HEK293T (cell line): ENCODE measurements around the gene RNPEP.

ENCODE experiments used
- CTCF ChIA-PET: fragments of 350-600 bp; formaldehyde crosslinking; extraction: SDS; loops from one replicate; lab custom pipeline; 2021; ENCODE audit warnings: antibody characterized with exemption, inconsistent platforms; lab: Yijun Ruan, JAX
- POLR2A ChIA-PET: fragments of 350-600 bp; formaldehyde crosslinking; extraction: SDS; loops from one replicate; lab custom pipeline; 2020; ENCODE audit warnings: antibody characterized with exemption, inconsistent platforms; lab: Yijun Ruan, JAX
- DNase-seq: peaks from one replicate; pipeline ENCODE4 v3.0.0; 2012; ENCODE audit warnings: mixed read lengths; ENCODE audit errors: extremely low spot score
- ARNT ChIP-seq: fragments of 450-650 bp; IDR thresholded peaks from 2 replicates; pipeline ENCODE4 v1.6.1; 2017; ENCODE audit warnings: mild to moderate bottlenecking
- BHLHE40 ChIP-seq: fragments of 450-650 bp; IDR thresholded peaks from 2 replicates; pipeline ENCODE4 v1.6.1; 2016; ENCODE audit warnings: mild to moderate bottlenecking, moderate library complexity, borderline replicate concordance
- CTBP1 ChIP-seq: fragments of 450-650 bp; IDR thresholded peaks from 2 replicates; pipeline ENCODE4 v1.6.1; 2016; ENCODE audit warnings: borderline replicate concordance
- ELF4 ChIP-seq: fragments of 450-650 bp; IDR thresholded peaks from 2 replicates; pipeline ENCODE4 v1.6.1; 2017; ENCODE audit warnings: antibody characterized with exemption
- FOXA1 ChIP-seq: fragments of 450-650 bp; IDR thresholded peaks from 2 replicates; pipeline ENCODE4 v1.6.1; 2016; ENCODE audit warnings: mild to moderate bottlenecking
- FOXK2 ChIP-seq: fragments of 450-650 bp; IDR thresholded peaks from 2 replicates; pipeline ENCODE4 v1.6.1; 2016; ENCODE audit warnings: mild to moderate bottlenecking
- FOXM1 ChIP-seq: fragments of 450-650 bp; IDR thresholded peaks from 2 replicates; pipeline ENCODE4 v1.6.1; 2017; ENCODE audit warnings: mild to moderate bottlenecking, borderline replicate concordance
- HDGF ChIP-seq: fragments of 450-650 bp; IDR thresholded peaks from 2 replicates; pipeline ENCODE4 v1.6.1; 2017; ENCODE audit warnings: antibody characterized with exemption, borderline replicate concordance
- L3MBTL2 ChIP-seq: fragments of 450-650 bp; conservative IDR thresholded peaks from 2 replicates; pipeline ENCODE4 v1.6.1; 2016; ENCODE audit warnings: mild to moderate bottlenecking
- LEF1 ChIP-seq: fragments of 450-650 bp; IDR thresholded peaks from 2 replicates; pipeline ENCODE4 v1.6.1; 2017; ENCODE audit warnings: mild to moderate bottlenecking, borderline replicate concordance
- NFRKB ChIP-seq: fragments of 450-650 bp; IDR thresholded peaks from 2 replicates; pipeline ENCODE4 v1.6.1; 2016; ENCODE audit warnings: mild to moderate bottlenecking, moderate library complexity
- PKNOX1 ChIP-seq: fragments of 450-650 bp; IDR thresholded peaks from 2 replicates; pipeline ENCODE4 v1.6.1; 2016
- SP1 ChIP-seq: fragments of 450-650 bp; IDR thresholded peaks from 2 replicates; pipeline ENCODE4 v1.6.1; 2017
- SUZ12 ChIP-seq: fragments of 450-650 bp; IDR thresholded peaks from 2 replicates; pipeline ENCODE4 v1.6.1; 2016; ENCODE audit warnings: mild to moderate bottlenecking
- TARDBP ChIP-seq: fragments of 450-650 bp; IDR thresholded peaks from 2 replicates; pipeline ENCODE4 v1.6.1; 2016
- ZNF384 ChIP-seq: fragments of 450-650 bp; IDR thresholded peaks from 2 replicates; pipeline ENCODE4 v1.6.1; 2016

RNPEP gene

DNA sequence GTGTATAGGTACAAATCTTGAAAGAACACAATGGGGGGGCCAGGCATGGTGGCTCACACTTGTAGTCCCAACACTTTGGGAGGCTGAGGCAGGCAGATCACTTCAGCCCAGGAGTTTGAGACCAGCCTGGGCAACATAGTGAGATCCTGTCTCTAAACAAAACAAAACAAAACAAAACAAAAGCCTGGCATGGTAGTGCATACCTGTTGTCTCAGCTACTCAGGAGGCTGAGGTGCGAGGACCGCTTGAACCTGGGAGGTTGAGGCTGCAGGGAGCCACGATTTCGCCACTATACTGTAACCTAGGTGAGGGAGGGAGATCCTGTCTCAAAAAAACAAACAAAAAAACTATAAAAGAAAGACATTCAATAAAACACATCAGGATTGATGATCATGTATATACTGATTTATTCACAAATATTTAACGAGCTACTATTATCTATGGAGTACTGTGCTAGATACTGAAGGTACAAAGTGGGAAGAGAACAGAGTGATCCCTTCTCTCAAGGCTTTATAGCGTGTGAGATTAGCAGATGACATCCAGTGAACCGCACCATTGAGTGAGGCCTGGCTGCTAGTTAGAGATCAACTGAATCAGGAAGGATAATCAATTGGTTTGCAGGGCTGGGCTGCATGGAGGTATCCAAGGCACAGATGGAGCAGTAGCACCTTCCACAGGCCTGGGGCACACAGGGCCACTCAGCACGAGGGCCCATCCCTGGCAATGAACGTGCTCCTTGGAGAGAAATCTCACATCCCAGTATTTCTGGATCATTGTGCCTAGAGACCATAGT is 54.3 kb downstream of the RNPEP start:
- CTCF ChIA-PET, result no interaction called here
- TF ChIP-seq HDGF, result no peak
- TF ChIP-seq LEF1, result no peak
- no peak for TF ChIP-seq ELF4
- peak; percentile 3 for DNase-seq
- POLR2A ChIA-PET, result no interaction called here

GRCh38 chr1:202037706-202038296 is 55.4 kb downstream of the RNPEP start:
- ChIA-PET CTCF (no interaction called here), POLR2A (no interaction called here)
- DNase-seq, result peak; percentile 3
- TF ChIP-seq FOXA1, result no peak
- no peak for TF ChIP-seq PKNOX1
- no peak for TF ChIP-seq CTBP1
- TF ChIP-seq ARNT, result no peak
- TF ChIP-seq SP1, result no peak
- no peak for TF ChIP-seq BHLHE40
- TF ChIP-seq NFRKB, result no peak
- TF ChIP-seq FOXM1, result no peak
- no peak for TF ChIP-seq LEF1
- TF ChIP-seq SUZ12, result no peak
- TF ChIP-seq L3MBTL2, result no peak
- no peak for TF ChIP-seq ELF4
- no peak for TF ChIP-seq HDGF
- no peak for TF ChIP-seq ZNF384
- TF ChIP-seq FOXK2, result no peak
- no peak for TF ChIP-seq TARDBP

DNA sequence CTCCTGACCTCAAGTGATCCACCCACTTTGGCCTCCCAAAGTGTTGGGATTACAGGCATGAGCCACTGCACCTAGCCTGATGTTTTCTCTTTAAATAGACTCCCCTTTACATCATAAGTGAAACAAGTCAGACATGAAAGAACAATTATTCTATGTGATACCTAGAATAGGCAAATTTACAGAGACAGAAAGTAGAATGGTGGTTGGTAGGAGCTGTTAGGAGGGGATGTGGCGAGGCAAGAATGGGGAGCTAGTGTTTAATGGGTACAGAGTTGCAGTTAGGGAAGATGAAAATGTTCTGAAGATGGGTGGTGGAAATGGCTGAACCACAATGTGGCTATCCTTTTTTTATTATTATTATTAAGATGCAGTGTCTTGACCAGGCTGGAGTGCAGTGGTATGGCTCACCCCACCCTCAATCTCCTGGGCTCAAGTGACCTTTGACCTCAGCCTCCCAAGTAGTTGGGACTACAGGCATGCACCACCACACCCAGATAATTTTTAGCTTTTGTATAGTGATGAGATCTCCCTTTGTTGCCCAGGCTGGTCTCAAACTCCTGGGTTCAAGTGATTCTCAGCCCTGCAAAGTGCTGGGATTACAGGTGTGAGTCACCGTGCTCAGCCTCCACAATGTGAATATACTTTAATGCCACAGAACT is 56.4 kb downstream of the RNPEP start:
- POLR2A ChIA-PET, result no interaction called here

GRCh38 chr1:202045705-202046104 is 63.3 kb downstream of the RNPEP start:
- CTCF ChIA-PET, result no interaction called here
- no peak for DNase-seq
- POLR2A ChIA-PET, result no interaction called here
- no peak for TF ChIP-seq LEF1
- no peak for TF ChIP-seq HDGF
- no peak for TF ChIP-seq ELF4
- no peak for TF ChIP-seq FOXA1
- no peak for TF ChIP-seq SUZ12
- no peak for TF ChIP-seq L3MBTL2
- no peak for TF ChIP-seq TARDBP
- TF ChIP-seq CTBP1, result no peak
- TF ChIP-seq FOXM1, result no peak
- no peak for TF ChIP-seq SP1
- no peak for TF ChIP-seq ZNF384
- TF ChIP-seq FOXK2, result no peak

More for the DNA sequence above, 56.4 kb downstream of the RNPEP start:
- TF ChIP-seq PKNOX1 (no peak), FOXK2 (no peak), LEF1 (no peak), ELF4 (no peak), NFRKB (no peak), SP1 (no peak), ARNT (no peak), BHLHE40 (no peak)
- CTCF ChIA-PET, result no interaction called here
- no peak for DNase-seq

- ChIA-PET POLR2A (no interaction called here), CTCF (no interaction called here)
These were observed 63.8 kb downstream of the RNPEP start for GRCh38 chr1:202046227-202046626.

More at GRCh38 chr1:202046227-202046626, 63.8 kb downstream of the RNPEP start:
- TF ChIP-seq L3MBTL2 (no peak), FOXK2 (no peak), ZNF384 (no peak), SUZ12 (no peak), SP1 (no peak), TARDBP (no peak), NFRKB (no peak), FOXA1 (no peak), ARNT (no peak), CTBP1 (no peak), BHLHE40 (no peak), HDGF (no peak), FOXM1 (no peak), LEF1 (no peak), PKNOX1 (no peak), ELF4 (no peak)
- DNase-seq, result no peak
